Aorta (tissue), 5 donors: ENCODE results near the gene PAEP. TPM values are rescaled to one million over a fixed set of nuclear protein-coding genes. Genes with fewer than 3 reads are reported as not detected.

ENCODE experiments used
- ATAC-seq: fragments of 200-7000 bp; cut with Tn5 transposase; one replicate; pipeline ENCODE4 v1.9.1; 2022; ENCODE audit warnings: moderate library complexity; ENCODE audit not compliant: low FRiP score
- DNase-seq, 2 donors: peaks; one replicate each; pipeline ENCODE4 v3.0.0-alpha.2; 2020
- H3K27ac ChIP-seq, 2 donors: one replicate each; pipeline ENCODE4 v1.5.1; 2013; ENCODE audit warnings: low read length in 2 of 2, mild to moderate bottlenecking in 2 of 2, moderate library complexity in 2 of 2, control low read depth in 1 of 2, inconsistent platforms in 1 of 2, low read depth in 1 of 2
- H3K27me3 ChIP-seq, 2 donors: one replicate each; pipeline ENCODE4 v1.6.1; 2013; ENCODE audit warnings: control low read depth in 1 of 2, low read length in 1 of 2, mild to moderate bottlenecking in 1 of 2, moderate library complexity in 1 of 2; ENCODE audit not compliant: insufficient read depth in 2 of 2, control insufficient read depth in 1 of 2
- H3K36me3 ChIP-seq, 2 donors: one replicate each; pipeline ENCODE4 v1.6.1; 2013; ENCODE audit warnings: control low read depth in 1 of 2, low read length in 1 of 2, mild to moderate bottlenecking in 1 of 2; ENCODE audit not compliant: insufficient read depth in 2 of 2, control insufficient read depth in 1 of 2
- H3K4me1 ChIP-seq, 2 donors: one replicate each; pipeline ENCODE4 v1.6.1; 2013; ENCODE audit warnings: low read length in 2 of 2, control low read depth in 1 of 2, mild to moderate bottlenecking in 1 of 2, moderate library complexity in 1 of 2; ENCODE audit not compliant: insufficient read depth in 2 of 2, control insufficient read depth in 1 of 2
- H3K4me3 ChIP-seq, 2 donors: one replicate each; pipeline ENCODE4 v1.5.1; 2013; ENCODE audit warnings: low read length in 2 of 2, control low read depth in 1 of 2, mild to moderate bottlenecking in 1 of 2
- H3K9me3 ChIP-seq: one replicate; pipeline ENCODE4 v1.6.1; 2013; ENCODE audit warnings: mild to moderate bottlenecking, low read length; ENCODE audit not compliant: control insufficient read depth
- WGBS, 2 donors: extraction: QIAGEN DNeasy Blood & Tissue Kit; methylation state at CpG; one replicate each; pipeline ENCODE4 v1.1.7; 2013; 5-methylcytosine and 5-hydroxymethylcytosine counted together
- intact Hi-C, 2 donors: fragments of 100-400 bp; cut with DNase I; formaldehyde crosslinking; loops; one replicate each; pipeline versions ENCODE4 v1.14.2 to v1.15.0; 2022
- polyA plus RNA-seq, 2 donors: library from polyadenylated mRNA; stranded (reverse); fragments of 200-250 nt; gene quantifications; one replicate each; pipeline ENCODE4 v1.2.3, GENCODE V29; 2013
- total RNA-seq, 2 donors: library from RNA; stranded (reverse); fragmentation: NEBNext Ultra II Directional; extraction: Animal tissue kit (Norgen Biotek cat#: 25700); gene quantifications; one replicate each; pipeline ENCODE4 v1.2.1, GENCODE V29; 2021
- donor health status: healthy with polysubstance abuse.
- donor health status: Bipolar disorder and iron deficiency.
- donor health status: DM: no; HTN: no; CAD: no.
- donor health status: DM: no; HTN: no; CAD: no.
- donor health status: DM: yes; HTN: yes; CAD: no.

The PAEP gene
- total and polyA plus RNA-seq, 4 donors = not detected

DNA sequence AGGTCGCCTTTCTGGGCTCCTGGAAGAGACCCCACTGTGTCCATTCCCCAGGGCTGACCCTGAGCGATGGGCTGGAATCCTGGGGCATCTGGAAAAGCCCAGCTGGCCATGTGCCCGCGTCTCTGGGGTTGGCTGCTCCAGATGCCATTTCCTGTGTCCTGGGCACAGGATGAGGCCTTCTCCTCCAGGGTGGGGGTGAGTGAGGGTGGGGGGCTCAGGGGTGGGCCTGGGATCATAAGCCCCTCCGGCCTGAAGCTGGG lies 30.7 kb downstream of the PAEP start:
- no peak for ATAC-seq
- Histone ChIP-seq H3K9me3 (peaks cover 1% of the 10 kb centered on the region), H3K27ac (no peak overlapping the region), H3K36me3 (no peaks in the 10 kb centered on the region), H3K27me3 (no peaks in the 10 kb centered on the region), H3K4me3 (no peak overlapping the region), H3K4me1 (no peaks in the 10 kb centered on the region)
- intact Hi-C loops = no loop called here
- no peak for DNase-seq
- WGBS, 2 donors = 49 to 56% methylated on average over 4 to 5 of the region's 5 CpGs

- H3K4me3 ChIP-seq = no peak overlapping the region
- no peak overlapping the region for H3K27ac ChIP-seq
- ATAC-seq (no peak), DNase-seq (peak in 1 of 2 donors; percentile 63)
- no peaks in the 10 kb centered on the region for H3K27me3 ChIP-seq
- intact Hi-C loops = no loop called here
- WGBS, 2 donors = 80 to 85% methylated on average over 8 to 13 of the region's 13 CpGs
- peaks cover 1% of the 10 kb centered on the region for H3K9me3 ChIP-seq
- H3K4me1 ChIP-seq = no peaks in the 10 kb centered on the region
- H3K36me3 ChIP-seq = no peaks in the 10 kb centered on the region
Observed at GRCh38 chr9:135592625-135593024, 31.1 kb downstream of the PAEP start.

- Histone ChIP-seq H3K4me1 (no peaks in the 10 kb centered on the region), H3K36me3 (no peaks in the 10 kb centered on the region), H3K9me3 (peaks cover 1% of the 10 kb centered on the region), H3K27ac (no peak overlapping the region), H3K27me3 (no peaks in the 10 kb centered on the region), H3K4me3 (no peak overlapping the region)
- DNase-seq (no peak), ATAC-seq (no peak)
- 69 to 71% methylated on average over 2 of the region's 2 CpGs for WGBS, 2 donors
- intact Hi-C loops = no loop called here
Observed at GRCh38 chr9:135596211-135596610, 34.7 kb downstream of the PAEP start.

DNA sequence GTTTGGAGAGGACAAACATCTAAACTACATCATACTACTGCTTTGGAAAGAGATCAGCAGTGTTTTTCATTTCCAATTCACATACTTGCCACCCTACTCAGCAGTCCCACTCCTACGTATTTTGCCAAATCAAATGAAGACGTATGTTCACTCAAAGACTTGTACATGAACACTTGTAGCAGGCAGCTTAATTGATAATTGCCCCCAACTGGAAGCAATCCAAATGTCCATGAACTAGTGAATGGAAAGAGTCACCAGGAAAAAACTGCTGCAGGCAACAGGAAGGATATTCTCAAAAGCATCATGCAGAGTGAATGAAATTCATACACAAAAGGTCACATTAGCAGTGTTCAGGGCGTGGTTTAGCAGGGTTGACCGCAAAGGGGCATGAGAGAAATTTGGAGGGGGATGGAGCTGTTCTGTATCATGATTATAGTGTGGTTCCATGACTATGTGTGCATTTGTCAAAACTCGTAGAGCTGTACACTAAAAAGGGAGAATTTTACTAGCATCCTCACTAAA lies 38.8 kb downstream of the PAEP start:
- 51 to 60% methylated on average over 5 of the region's 5 CpGs for WGBS, 2 donors
- DNase-seq = no peak
- intact Hi-C loops = no loop called here
- no peak for ATAC-seq
- no peaks in the 10 kb centered on the region for H3K4me1 ChIP-seq
- H3K4me3 ChIP-seq = no peak overlapping the region
- H3K27me3 ChIP-seq = no peaks in the 10 kb centered on the region
- no peaks in the 10 kb centered on the region for H3K9me3 ChIP-seq
- no peak overlapping the region for H3K27ac ChIP-seq
- no peaks in the 10 kb centered on the region for H3K36me3 ChIP-seq

DNA sequence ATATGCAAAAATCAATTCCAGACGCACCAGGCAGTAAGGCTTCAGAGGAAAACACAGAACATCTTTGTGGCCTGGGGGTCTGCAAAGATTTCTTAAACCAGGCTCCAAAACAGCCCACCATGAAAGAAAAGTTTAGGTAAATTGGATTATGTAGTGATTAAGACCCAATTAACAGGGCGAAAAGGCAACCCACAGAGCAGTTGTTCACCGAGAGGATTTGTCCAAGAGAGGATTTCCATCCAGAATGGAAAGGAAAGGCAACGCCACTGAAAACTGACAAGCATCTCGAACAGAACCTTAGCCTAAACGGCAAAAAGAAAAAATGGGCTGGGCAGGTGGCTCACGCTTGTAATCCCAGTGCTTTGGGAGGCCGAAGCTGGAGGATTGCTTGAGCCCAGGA lies 40.4 kb downstream of the PAEP start:
- intact Hi-C loops = no loop called here
- no peak overlapping the region for H3K27ac ChIP-seq
- H3K36me3 ChIP-seq = no peaks in the 10 kb centered on the region
- H3K4me1 ChIP-seq = no peaks in the 10 kb centered on the region
- H3K27me3 ChIP-seq = no peaks in the 10 kb centered on the region
- H3K9me3 ChIP-seq = no peaks in the 10 kb centered on the region
- 87 to 89% methylated on average over 8 of the region's 8 CpGs for WGBS, 2 donors
- no peak for DNase-seq
- H3K4me3 ChIP-seq = no peak overlapping the region
- no peak for ATAC-seq

GRCh38 chr9:135602789-135603481 lies 41.4 kb downstream of the PAEP start:
- no peaks in the 10 kb centered on the region for H3K36me3 ChIP-seq
- H3K4me1 ChIP-seq = no peaks in the 10 kb centered on the region
- no peak overlapping the region for H3K27ac ChIP-seq
- no peaks in the 10 kb centered on the region for H3K27me3 ChIP-seq
- ATAC-seq (no peak), DNase-seq (peak; percentile 42 to 64)
- no peaks in the 10 kb centered on the region for H3K9me3 ChIP-seq
- 56 to 57% methylated on average over 24 of the region's 24 CpGs for WGBS, 2 donors
- H3K4me3 ChIP-seq = no peak overlapping the region
- intact Hi-C loops = no loop called here

GRCh38 chr9:135604437-135605237 lies 43.1 kb downstream of the PAEP start:
- H3K4me1 ChIP-seq = no peaks in the 10 kb centered on the region
- peak in 1 of 2 donors; percentile 70 for DNase-seq
- no peak overlapping the region for H3K27ac ChIP-seq
- intact Hi-C loops = no loop called here
- H3K36me3 ChIP-seq = no peaks in the 10 kb centered on the region
- WGBS, 2 donors = 82 to 86% methylated on average over 31 of the region's 31 CpGs
- no peak overlapping the region for H3K4me3 ChIP-seq
- no peaks in the 10 kb centered on the region for H3K27me3 ChIP-seq
- ATAC-seq = no peak
- no peaks in the 10 kb centered on the region for H3K9me3 ChIP-seq

- no peaks in the 10 kb centered on the region for H3K36me3 ChIP-seq
- H3K4me1 ChIP-seq = no peaks in the 10 kb centered on the region
- ATAC-seq (no peak), DNase-seq (peak in 1 of 2 donors; percentile 65)
- 69 to 72% methylated on average over 14 of the region's 14 CpGs for WGBS, 2 donors
- H3K27me3 ChIP-seq = no peaks in the 10 kb centered on the region
- H3K9me3 ChIP-seq = no peaks in the 10 kb centered on the region
- H3K27ac ChIP-seq = no peak overlapping the region
- intact Hi-C loops = no loop called here
- no peak overlapping the region for H3K4me3 ChIP-seq
Observed at GRCh38 chr9:135605238-135605781, 43.8 kb downstream of the PAEP start.

- intact Hi-C loops = no loop called here
- no peaks in the 10 kb centered on the region for H3K27me3 ChIP-seq
Observed at GRCh38 chr9:135606885-135607259, 45.3 kb downstream of the PAEP start.

More at GRCh38 chr9:135606885-135607259, 45.3 kb downstream of the PAEP start:
- Histone ChIP-seq H3K4me1 (no peaks in the 10 kb centered on the region), H3K9me3 (no peaks in the 10 kb centered on the region), H3K36me3 (no peaks in the 10 kb centered on the region), H3K27ac (no peak overlapping the region), H3K4me3 (no peak overlapping the region)
- ATAC-seq (no peak), DNase-seq (no peak)
- WGBS, 2 donors = 95 to 96% methylated on average over 11 of the region's 11 CpGs
